ENCODE data around the gene SYPL2. TPM values are rescaled to one million over a fixed set of nuclear protein-coding genes. Genes with fewer than 3 reads are reported as not detected.

Gene SYPL2
- total RNA-seq, 1 donor from 2014 or later: 1.5 TPM

DNA sequence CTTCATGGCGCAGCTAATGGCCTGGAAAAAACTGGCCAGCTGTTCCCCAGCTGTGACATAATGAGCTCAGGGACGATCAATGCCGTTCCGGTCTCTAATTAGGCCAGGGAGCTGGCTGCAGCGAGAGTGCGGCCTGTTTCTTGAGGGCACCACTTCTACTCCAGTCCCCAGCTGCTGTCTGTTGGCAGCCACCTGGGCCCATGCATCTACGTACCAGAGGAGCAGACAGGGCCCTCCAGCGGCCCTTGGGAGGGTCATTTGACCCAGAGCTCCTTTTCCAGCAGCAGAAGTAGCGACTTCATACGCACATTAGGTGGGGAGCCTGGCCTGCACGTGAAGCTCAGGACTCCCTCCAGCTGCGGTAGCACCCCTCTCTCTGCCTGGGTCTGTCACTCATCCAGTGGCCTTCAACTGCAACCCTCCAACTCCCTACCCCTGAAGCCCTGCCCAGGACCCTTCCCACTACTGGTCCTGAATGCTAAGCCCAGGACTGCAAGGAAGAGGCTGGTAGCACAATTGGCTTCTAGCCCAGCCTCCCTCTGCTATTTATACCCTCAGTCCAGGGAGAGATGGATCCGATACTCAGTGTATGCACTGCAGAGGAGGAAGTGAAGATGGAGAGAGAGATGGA, 64.2 kb downstream of the SYPL2 start:
- no peaks in the 10 kb centered on the region for H3K9me3 ChIP-seq
- no peak for DNase-seq (ENCODE audit: extremely low spot score in 2 of 2)
- no peaks in the 10 kb centered on the region for H3K36me3 ChIP-seq
- H3K4me1 ChIP-seq: peaks cover 7% of the 10 kb centered on the region
- intact Hi-C loops (cut with DNase I): loop anchor here (5.0 to 10.0 kb wide), 2 partner anchors 33 to 106 kb away; partner anchors contain the start of gene PSMA5
- H3K27ac ChIP-seq: no peak overlapping the region
- no peak overlapping the region for H3K4me3 ChIP-seq
- no peaks in the 10 kb centered on the region for H3K27me3 ChIP-seq
- no peak for TF ChIP-seq POLR2AphosphoS5 (IDR thresholded peaks at IDR 0.05; ENCODE audit: insufficient read depth in 1 of 2, low read depth in 1 of 2)
- no peak for TF ChIP-seq POLR2A (IDR thresholded peaks at IDR 0.05)
- no peak for TF ChIP-seq CTCF (IDR thresholded peaks at IDR 0.05)

GRCh38 chr1:109531380-109531779, 65.0 kb downstream of the SYPL2 start:
- peak in 1 of 2 donors; percentile 82 for DNase-seq (ENCODE audit: extremely low spot score in 2 of 2)
- Histone ChIP-seq H3K36me3 (no peaks in the 10 kb centered on the region), H3K4me1 (peaks cover 7% of the 10 kb centered on the region), H3K27ac (no peak overlapping the region), H3K4me3 (no peak overlapping the region), H3K27me3 (no peaks in the 10 kb centered on the region), H3K9me3 (no peaks in the 10 kb centered on the region)
- no peak for TF ChIP-seq CTCF (IDR thresholded peaks at IDR 0.05)
- TF ChIP-seq POLR2A (IDR thresholded peaks at IDR 0.05): no peak
- TF ChIP-seq POLR2AphosphoS5 (IDR thresholded peaks at IDR 0.05; ENCODE audit: insufficient read depth in 1 of 2, low read depth in 1 of 2): no peak
- intact Hi-C loops (cut with DNase I): loop anchor here (5.0 to 10.0 kb wide), 2 partner anchors 34 to 107 kb away; partner anchors contain the start of gene PSMA5

Other genes starting within 250 kb of the SYPL2 start
- gene CELSR2, start 217.0 kb upstream of the SYPL2 start, total RNA-seq: 38.5 TPM
- 5.4 TPM for gene PSRC1, start 183.4 kb upstream of the SYPL2 start, total RNA-seq
- not detected for gene MYBPHL, start 159.5 kb upstream of the SYPL2 start, total RNA-seq
- 30.7 TPM for gene SORT1, start 68.6 kb upstream of the SYPL2 start, total RNA-seq
- 23.1 TPM for gene PSMA5, start 40.1 kb upstream of the SYPL2 start, total RNA-seq
- 4.9 TPM for gene ATXN7L2, start 17.4 kb downstream of the SYPL2 start, total RNA-seq
- 8.3 TPM for gene CYB561D1, start 27.5 kb downstream of the SYPL2 start, total RNA-seq
- gene AMIGO1, start 43.2 kb downstream of the SYPL2 start, total RNA-seq: 6.4 TPM
- gene GPR61, start 73.3 kb downstream of the SYPL2 start, total RNA-seq: not detected
- gene GNAI3, start 82.1 kb downstream of the SYPL2 start, total RNA-seq: 4.9 TPM
- not detected for gene GNAT2, start 153.1 kb downstream of the SYPL2 start, total RNA-seq
- gene AMPD2, start 153.3 kb downstream of the SYPL2 start, total RNA-seq: 38.5 TPM
- 36.1 TPM for gene GSTM4, start 189.6 kb downstream of the SYPL2 start, total RNA-seq
- gene GSTM2, start 201.5 kb downstream of the SYPL2 start, total RNA-seq: 130 TPM
- gene GSTM1, start 221.3 kb downstream of the SYPL2 start, total RNA-seq: 156 TPM
- 21.1 TPM for gene GSTM5, start 245.7 kb downstream of the SYPL2 start, total RNA-seq